ENCODE results near the gene SNED1.

The SNED1 gene

GRCh38 chr2:241084856-241085444, 86.5 kb downstream of the SNED1 start:
- no peak for DNase-seq
- TF ChIP-seq, protein P1, sequence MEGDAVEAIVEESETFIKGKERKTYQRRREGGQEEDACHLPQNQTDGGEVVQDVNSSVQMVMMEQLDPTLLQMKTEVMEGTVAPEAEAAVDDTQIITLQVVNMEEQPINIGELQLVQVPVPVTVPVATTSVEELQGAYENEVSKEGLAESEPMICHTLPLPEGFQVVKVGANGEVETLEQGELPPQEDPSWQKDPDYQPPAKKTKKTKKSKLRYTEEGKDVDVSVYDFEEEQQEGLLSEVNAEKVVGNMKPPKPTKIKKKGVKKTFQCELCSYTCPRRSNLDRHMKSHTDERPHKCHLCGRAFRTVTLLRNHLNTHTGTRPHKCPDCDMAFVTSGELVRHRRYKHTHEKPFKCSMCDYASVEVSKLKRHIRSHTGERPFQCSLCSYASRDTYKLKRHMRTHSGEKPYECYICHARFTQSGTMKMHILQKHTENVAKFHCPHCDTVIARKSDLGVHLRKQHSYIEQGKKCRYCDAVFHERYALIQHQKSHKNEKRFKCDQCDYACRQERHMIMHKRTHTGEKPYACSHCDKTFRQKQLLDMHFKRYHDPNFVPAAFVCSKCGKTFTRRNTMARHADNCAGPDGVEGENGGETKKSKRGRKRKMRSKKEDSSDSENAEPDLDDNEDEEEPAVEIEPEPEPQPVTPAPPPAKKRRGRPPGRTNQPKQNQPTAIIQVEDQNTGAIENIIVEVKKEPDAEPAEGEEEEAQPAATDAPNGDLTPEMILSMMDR (IDR thresholded peaks at IDR 0.05; ENCODE audit: low read depth, low read length), result no peak
- Histone ChIP-seq H3K36me3 (peaks cover 29% of the 10 kb centered on the region), H3K9me3 (ENCODE audit: severe bottlenecking) (no peaks in the 10 kb centered on the region), H3K27me3 (ENCODE audit: insufficient read depth, low read depth, severe bottlenecking) (no peaks in the 10 kb centered on the region), H3K27ac (no peak overlapping the region), H3K4me3 (ENCODE audit: low read depth, low read length) (no peak overlapping the region)

- Histone ChIP-seq H3K27ac (no peak overlapping the region), H3K4me3 (ENCODE audit: low read depth, low read length) (no peak overlapping the region), H3K27me3 (ENCODE audit: insufficient read depth, low read depth, severe bottlenecking) (no peaks in the 10 kb centered on the region), H3K9me3 (ENCODE audit: severe bottlenecking) (no peaks in the 10 kb centered on the region), H3K36me3 (peaks cover 40% of the 10 kb centered on the region)
- no peak for DNase-seq
- TF ChIP-seq, protein P1 (IDR thresholded peaks at IDR 0.05; ENCODE audit: low read depth, low read length), result no peak
These were observed 89.2 kb downstream of the SNED1 start for GRCh38 chr2:241087420-241088268.

GRCh38 chr2:241088376-241088775, 90.0 kb downstream of the SNED1 start:
- TF ChIP-seq, protein P1 (IDR thresholded peaks at IDR 0.05; ENCODE audit: low read depth, low read length), result no peak
- H3K36me3 ChIP-seq, result peaks cover 44% of the 10 kb centered on the region
- no peaks in the 10 kb centered on the region for H3K9me3 ChIP-seq (ENCODE audit: severe bottlenecking)
- H3K27ac ChIP-seq, result no peak overlapping the region
- H3K4me3 ChIP-seq (ENCODE audit: low read depth, low read length), result no peak overlapping the region
- no peaks in the 10 kb centered on the region for H3K27me3 ChIP-seq (ENCODE audit: insufficient read depth, low read depth, severe bottlenecking)
- DNase-seq, result no peak

DNA sequence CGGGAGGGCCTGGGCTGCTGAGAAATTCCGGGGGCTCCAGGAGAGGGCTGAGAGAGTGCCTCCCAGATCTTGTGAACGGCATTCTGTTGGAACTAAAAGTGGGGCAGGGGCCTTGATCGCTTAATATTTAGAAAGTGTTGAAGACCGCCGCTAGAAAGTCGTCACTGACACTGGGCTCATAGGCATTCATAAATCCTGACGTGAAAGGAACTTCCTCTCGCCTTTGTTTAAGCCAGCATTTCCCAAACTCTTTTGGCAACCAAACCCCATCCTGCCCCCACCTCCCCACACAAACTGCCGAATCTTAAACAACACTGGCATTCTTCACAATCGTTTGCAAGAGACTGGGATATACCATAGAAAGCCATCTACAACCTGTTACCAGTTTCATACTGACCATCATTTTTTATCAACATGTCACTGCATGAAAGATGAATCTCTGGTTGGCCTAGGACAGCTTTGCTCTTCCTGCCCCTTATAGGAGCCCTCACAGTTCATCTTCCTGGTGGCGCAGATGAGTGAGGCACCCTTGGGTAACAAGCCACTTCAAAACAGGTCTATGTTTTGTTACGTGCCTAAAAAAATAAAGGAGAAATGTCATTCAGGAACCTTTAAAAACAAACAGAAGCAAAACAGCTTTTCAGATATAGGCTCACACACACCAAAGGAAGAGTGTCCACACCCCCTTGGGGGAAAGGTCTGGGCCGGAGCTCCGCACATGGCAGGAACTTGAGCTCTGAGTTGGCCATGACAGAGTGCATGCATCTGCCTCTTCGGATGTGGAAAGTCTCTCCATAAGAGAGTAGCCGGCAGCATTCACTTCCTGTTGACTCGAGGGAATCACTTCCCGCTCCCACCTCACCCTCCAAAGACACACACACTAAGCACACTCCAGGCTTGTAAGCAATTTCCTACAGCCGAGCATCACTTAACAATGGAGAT, 90.6 kb downstream of the SNED1 start:
- no peak for DNase-seq
- H3K27me3 ChIP-seq (ENCODE audit: insufficient read depth, low read depth, severe bottlenecking), result no peaks in the 10 kb centered on the region
- no peaks in the 10 kb centered on the region for H3K9me3 ChIP-seq (ENCODE audit: severe bottlenecking)
- TF ChIP-seq, protein P1 (IDR thresholded peaks at IDR 0.05; ENCODE audit: low read depth, low read length), result no peak
- H3K4me3 ChIP-seq (ENCODE audit: low read depth, low read length), result no peak overlapping the region
- no peak overlapping the region for H3K27ac ChIP-seq
- peaks cover 50% of the 10 kb centered on the region for H3K36me3 ChIP-seq

DNA sequence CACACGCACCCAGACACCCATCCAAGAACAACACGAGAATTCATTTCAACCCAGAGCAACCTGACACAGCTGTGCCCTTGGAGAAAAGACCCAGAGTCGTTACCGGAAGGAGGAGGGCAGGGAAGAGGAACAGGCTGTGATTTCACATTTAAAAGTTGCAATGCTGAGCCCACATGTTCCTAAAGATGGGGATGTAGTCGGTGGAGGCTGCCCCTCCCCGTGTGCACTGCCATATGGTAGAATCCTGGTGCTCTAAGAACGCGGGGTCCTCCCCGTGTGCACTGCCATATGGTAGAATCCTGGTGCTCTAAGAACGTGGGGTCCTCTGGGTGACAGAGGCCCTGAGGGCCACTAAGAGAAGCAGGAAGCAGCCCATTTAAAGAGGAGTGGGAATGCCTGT, 92.8 kb downstream of the SNED1 start:
- H3K4me3 ChIP-seq (ENCODE audit: low read depth, low read length), result no peak overlapping the region
- no peaks in the 10 kb centered on the region for H3K27me3 ChIP-seq (ENCODE audit: insufficient read depth, low read depth, severe bottlenecking)
- no peak overlapping the region for H3K27ac ChIP-seq
- TF ChIP-seq, protein P1 (IDR thresholded peaks at IDR 0.05; ENCODE audit: low read depth, low read length), result no peak
- no peak for DNase-seq
- no peaks in the 10 kb centered on the region for H3K9me3 ChIP-seq (ENCODE audit: severe bottlenecking)
- peaks cover 68% of the 10 kb centered on the region for H3K36me3 ChIP-seq

All from WERI-Rb-1 (cell line).